ENCODE data around the gene ZNF831.

- TF ChIP-seq POLR2AphosphoS5 (IDR thresholded peaks at IDR 0.05; ENCODE audit: low read depth, low read length), result no peak
- no peak for TF ChIP-seq EZH2 (IDR thresholded peaks at IDR 0.05)
- TF ChIP-seq JUND (IDR thresholded peaks at IDR 0.05), result no peak
- no peak for TF ChIP-seq CTCF (IDR thresholded peaks at IDR 0.05 in 2 of 3, conservative IDR thresholded peaks at IDR 0.05 in 1 of 3; ENCODE audit: borderline replicate concordance in 1 of 3, insufficient read depth in 1 of 3, low read depth in 2 of 3, low read length in 2 of 3)
- no peak for TF ChIP-seq RAD21 (IDR thresholded peaks at IDR 0.05; ENCODE audit: low read depth)
- no peak for TF ChIP-seq POLR2A (IDR thresholded peaks at IDR 0.05; ENCODE audit: borderline replicate concordance, extremely low read depth, insufficient read depth, insufficient read length)
- no peak for TF ChIP-seq TCF7L2 (IDR thresholded peaks at IDR 0.05; ENCODE audit: borderline replicate concordance, extremely low read depth, insufficient read depth, insufficient read length)
- no peak for TF ChIP-seq SRF (IDR thresholded peaks at IDR 0.05; ENCODE audit: low read depth)
These were observed 105.9 kb downstream of the ZNF831 start for GRCh38 chr20:59269411-59270025.
